Measurements from ENCODE around the gene LIN54.

DNA sequence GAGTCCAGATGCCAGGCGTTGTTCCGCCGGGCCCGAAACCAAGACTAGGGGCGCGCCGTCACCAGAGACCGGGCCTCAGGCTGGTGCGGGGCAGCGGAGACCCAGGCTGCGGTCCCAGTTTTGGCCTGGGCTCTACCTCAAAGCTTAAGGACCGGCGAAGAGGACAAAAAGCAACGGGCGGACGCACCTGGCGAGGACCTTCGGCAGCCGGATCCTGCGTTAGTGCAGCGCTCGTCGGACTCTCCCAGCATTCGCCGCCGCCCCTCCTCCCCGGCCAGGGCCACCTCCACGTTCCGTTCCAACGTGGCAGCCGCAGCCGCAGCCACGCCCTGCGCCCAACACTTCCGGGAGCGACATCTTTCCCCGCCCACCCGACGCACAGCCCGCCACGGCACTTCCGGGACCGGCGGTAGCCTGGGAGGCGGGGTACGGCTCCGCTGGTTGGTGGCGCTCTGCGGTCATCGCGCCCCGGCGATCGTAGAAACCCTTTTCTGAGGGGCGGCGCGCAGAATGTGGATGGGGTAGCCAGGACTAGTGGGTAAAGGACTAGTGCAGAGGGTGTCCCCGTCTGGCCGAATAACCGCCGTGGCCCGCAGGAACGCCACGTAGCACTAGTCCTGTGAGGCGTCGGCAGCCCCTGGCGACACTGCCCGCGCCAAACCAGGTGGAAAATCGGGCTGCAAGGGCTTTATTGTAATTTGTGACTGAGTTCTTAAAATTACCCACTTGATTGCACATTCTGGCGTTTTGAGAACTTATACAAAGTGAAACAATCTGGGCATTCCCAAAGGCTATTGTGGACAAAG, 119.5 kb downstream of the LIN54 start, which contains the start of gene SEC31A:
- TF ChIP-seq, protein P1, sequence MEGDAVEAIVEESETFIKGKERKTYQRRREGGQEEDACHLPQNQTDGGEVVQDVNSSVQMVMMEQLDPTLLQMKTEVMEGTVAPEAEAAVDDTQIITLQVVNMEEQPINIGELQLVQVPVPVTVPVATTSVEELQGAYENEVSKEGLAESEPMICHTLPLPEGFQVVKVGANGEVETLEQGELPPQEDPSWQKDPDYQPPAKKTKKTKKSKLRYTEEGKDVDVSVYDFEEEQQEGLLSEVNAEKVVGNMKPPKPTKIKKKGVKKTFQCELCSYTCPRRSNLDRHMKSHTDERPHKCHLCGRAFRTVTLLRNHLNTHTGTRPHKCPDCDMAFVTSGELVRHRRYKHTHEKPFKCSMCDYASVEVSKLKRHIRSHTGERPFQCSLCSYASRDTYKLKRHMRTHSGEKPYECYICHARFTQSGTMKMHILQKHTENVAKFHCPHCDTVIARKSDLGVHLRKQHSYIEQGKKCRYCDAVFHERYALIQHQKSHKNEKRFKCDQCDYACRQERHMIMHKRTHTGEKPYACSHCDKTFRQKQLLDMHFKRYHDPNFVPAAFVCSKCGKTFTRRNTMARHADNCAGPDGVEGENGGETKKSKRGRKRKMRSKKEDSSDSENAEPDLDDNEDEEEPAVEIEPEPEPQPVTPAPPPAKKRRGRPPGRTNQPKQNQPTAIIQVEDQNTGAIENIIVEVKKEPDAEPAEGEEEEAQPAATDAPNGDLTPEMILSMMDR (IDR thresholded peaks at IDR 0.05), result peak in 1 of 3 donors; percentile 48
- TF ChIP-seq POLR2A (IDR thresholded peaks at IDR 0.05), result peak; percentile 82
